H1 (cell line): Measurements from ENCODE around the gene KCND1.

ENCODE experiments used
- CHD2 ChIP-seq: IDR thresholded peaks from 2 replicates; pipeline ENCODE4 v1.6.1; 2012; ENCODE audit warnings: low read length, improper control_type of control experiment
- NRF1 ChIP-seq: IDR thresholded peaks from 2 replicates; pipeline ENCODE4 v1.6.1; 2011; ENCODE audit warnings: mild to moderate bottlenecking, low read depth, low read length, improper control_type of control experiment
- TF ChIP-seq, protein P1 (sequence below), 3 experiments: IDR thresholded peaks; 1 replicate in 2 of 3; 2 replicates in 1 of 3; pipeline versions ENCODE4 v1.5.1 to v1.6.1; 2011; ENCODE audit warnings: low read length in 3 of 3, mild to moderate bottlenecking in 3 of 3, inconsistent platforms in 2 of 3, low read depth in 1 of 3, moderate library complexity in 1 of 3; ENCODE audit not compliant: insufficient read depth in 1 of 3; ENCODE audit errors: control extremely low read depth in 1 of 3

- TF ChIP-seq, protein P1, sequence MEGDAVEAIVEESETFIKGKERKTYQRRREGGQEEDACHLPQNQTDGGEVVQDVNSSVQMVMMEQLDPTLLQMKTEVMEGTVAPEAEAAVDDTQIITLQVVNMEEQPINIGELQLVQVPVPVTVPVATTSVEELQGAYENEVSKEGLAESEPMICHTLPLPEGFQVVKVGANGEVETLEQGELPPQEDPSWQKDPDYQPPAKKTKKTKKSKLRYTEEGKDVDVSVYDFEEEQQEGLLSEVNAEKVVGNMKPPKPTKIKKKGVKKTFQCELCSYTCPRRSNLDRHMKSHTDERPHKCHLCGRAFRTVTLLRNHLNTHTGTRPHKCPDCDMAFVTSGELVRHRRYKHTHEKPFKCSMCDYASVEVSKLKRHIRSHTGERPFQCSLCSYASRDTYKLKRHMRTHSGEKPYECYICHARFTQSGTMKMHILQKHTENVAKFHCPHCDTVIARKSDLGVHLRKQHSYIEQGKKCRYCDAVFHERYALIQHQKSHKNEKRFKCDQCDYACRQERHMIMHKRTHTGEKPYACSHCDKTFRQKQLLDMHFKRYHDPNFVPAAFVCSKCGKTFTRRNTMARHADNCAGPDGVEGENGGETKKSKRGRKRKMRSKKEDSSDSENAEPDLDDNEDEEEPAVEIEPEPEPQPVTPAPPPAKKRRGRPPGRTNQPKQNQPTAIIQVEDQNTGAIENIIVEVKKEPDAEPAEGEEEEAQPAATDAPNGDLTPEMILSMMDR (IDR thresholded peaks at IDR 0.05; ENCODE audit: control extremely low read depth in 1 of 3, insufficient read depth in 1 of 3, low read depth in 1 of 3, low read length in 3 of 3) = no peak
- TF ChIP-seq CHD2 = no peak
- TF ChIP-seq NRF1 = no peak
Observed at GRCh38 chrX:48936429-48937053, 35.1 kb downstream of the KCND1 start.
